ENCODE data around the gene CUL2.
A peak's percentile ranks its signal among the peaks of the same experiment; 100 is the strongest.

GRCh38 chr10:35037104-35037503, 53.0 kb downstream of the CUL2 start:
- peak; percentile 18 for TF ChIP-seq CTCF (IDR thresholded peaks at IDR 0.05; ENCODE audit: borderline replicate concordance, extremely low read depth, low read length, poor library complexity, severe bottlenecking)
- TF ChIP-seq EZH2 (IDR thresholded peaks at IDR 0.05; ENCODE audit: borderline replicate concordance, low read depth, low read length, severe bottlenecking) = no peak
